Measurements from ENCODE around the gene ITPR2.
"Not testable (repeated sequence)": the region's sequence is repeated elsewhere in the genome, so short reads cannot be mapped to it uniquely, and the experiment has no call there.

Gene ITPR2

DNA sequence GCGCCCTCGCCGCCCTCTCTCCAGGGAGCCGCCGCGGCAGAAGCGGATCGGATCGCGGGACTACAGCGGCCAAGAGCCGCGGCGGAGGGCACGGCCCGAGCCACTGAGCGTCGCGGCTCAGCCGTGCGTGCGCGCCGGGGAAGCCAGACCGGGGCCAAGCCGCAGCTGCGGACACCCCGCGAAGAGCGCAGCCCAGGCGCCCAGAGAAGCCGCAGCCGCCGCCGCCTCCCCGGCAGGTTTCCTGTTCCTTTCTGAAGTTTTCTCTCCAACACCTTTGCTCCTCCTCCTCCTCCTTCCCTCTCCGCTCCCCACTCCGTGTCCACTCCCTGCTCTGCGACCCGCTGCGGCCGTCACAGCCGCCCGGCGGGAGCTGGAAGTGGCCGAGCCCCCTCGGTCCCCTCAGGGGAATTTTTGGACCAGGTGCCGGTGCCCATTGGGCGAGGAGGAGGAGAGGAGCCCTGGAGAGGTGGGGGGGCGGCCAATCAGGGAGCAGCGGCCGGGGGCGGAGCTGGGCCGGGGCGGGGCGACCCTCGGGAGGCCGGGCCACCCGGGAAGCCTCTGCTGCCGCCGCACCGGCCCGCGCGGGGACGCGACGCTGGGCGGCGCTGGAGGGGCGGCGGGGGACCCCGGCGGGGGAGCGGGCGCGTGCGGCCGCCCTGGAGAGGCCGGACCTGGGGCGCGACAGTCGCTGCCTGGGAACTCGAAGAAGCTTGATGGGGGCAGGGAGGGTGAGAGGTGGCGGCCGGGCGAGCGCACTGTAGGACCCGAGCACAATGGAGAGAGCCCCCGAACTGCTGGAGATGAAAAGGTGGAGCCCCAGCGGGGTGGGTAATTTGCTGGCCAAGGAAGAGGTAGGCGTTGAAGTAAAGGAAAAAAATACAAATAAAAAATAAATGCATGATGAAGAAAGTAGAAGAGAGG is at the start of gene ITPR2:
ITPR2 (minus strand) TSS at position 373 of the 921 bp plus-strand sequence. CDS start 413 bp downstream, outside the sequence.
- DNase-seq (ENCODE audit: insufficient read length, low spot score) = peak; percentile 93
- FAIRE-seq = no peak
- peak; percentile 91 for TF ChIP-seq POLR2A (IDR thresholded peaks at IDR 0.05; ENCODE audit: low read depth, low read length)

DNA sequence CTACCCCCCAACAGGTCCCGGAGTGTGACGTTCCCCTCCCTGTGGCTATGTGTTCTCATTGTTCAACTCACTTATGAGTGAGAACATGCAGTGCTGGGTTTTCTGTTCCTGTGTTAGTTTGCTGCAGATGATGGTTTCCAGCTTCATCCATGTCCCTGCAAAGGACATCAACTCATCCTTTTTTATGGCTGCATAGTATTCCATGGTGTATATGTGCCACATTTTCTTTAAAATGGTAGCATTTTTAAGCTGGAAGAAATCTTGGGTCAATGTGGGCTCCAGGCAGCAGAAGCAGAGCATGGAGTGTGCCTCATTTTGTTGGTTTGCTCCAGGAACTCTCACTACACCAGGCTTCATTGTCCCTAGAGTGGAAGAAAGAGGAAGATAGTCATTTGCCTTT is 47.6 kb upstream of the ITPR2 start:
- no peak for DNase-seq (ENCODE audit: insufficient read length, low spot score)
- no peak for TF ChIP-seq POLR2A (IDR thresholded peaks at IDR 0.05; ENCODE audit: low read depth, low read length)
- FAIRE-seq = no peak

DNA sequence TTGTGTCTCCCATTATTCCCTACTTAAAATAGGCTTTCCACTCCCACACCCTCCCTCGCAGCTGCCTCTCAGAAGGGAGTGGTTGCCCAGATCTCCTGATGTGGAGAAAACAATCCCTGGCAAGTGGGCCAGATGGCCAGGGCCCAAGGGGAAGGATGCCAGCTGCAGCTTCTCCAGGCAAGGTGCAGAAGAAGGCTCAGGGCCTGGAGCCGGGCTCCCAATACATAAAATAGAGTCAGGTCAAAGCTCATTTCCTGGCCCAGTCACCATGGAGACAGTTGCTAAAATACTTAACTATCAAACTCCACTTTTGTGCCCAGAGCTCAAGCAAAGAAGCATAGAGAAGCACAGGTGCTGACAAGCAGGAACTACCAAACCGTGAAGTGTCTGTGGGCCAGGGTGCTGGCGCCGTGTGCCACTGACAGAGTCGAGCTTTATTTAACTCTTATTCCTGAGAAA is 45.7 kb upstream of the ITPR2 start:
- TF ChIP-seq POLR2A (IDR thresholded peaks at IDR 0.05; ENCODE audit: low read depth, low read length) = no peak
- FAIRE-seq = no peak
- DNase-seq (ENCODE audit: insufficient read length, low spot score) = no peak

DNA sequence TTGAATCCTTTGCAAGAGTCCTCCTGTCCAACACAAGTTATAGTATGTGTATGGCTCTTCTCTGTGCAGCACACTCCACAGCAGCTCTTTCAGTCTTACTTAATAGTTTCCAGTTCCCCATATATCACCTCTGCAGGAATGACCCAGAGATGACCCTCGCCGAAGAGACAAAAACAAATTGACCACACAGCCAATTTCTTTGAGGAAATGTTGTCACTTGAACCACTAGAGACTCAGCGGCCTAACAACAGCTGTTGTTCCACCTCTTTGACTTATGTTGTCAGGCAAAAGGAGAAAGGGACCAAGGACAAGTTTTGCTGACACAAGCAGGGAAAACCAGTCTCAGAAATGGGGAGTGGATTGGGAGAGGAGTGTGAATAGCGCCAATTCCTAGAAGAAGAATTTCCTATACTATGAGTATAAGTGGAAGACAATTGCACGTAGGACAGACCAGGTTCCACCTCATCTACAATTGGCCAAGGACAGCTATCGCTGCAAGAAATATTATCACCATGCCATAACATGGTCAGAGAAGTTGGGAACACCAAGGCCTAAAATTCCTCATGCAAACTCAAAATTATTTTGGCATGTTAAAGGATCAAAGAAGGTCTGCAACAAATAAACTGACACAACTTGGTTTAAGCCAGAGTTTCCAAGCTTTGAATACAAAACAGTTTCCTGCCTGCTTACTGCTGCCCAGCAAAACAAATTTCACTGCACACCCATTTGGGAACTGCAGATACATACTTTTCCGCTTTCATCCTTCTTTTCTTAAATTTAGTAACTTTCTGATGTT is 41.7 kb upstream of the ITPR2 start:
- FAIRE-seq (no peak), DNase-seq (ENCODE audit: insufficient read length, low spot score) (no peak)
- TF ChIP-seq POLR2A (IDR thresholded peaks at IDR 0.05; ENCODE audit: low read depth, low read length) = no peak

DNA sequence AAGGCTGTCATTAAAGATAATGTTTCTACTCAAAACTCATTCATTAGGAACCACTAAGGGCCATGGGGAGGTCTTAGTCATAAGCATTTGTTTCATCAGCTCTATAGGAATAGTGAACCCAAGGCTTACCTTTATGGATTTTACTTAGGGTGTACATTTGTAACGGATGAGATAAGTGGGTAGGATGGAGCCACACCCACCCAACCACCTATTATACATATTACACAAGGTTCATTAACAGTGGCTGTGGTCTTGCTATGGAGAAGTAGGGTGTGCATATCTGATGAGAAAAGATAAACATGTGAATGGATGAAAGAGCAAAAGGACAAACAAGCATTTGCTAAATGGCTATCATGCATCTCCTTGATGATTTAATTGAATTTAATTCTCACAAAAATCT is 39.6 kb upstream of the ITPR2 start:
- TF ChIP-seq POLR2A (IDR thresholded peaks at IDR 0.05; ENCODE audit: low read depth, low read length) = no peak
- no peak for FAIRE-seq
- no peak for DNase-seq (ENCODE audit: insufficient read length, low spot score)

DNA sequence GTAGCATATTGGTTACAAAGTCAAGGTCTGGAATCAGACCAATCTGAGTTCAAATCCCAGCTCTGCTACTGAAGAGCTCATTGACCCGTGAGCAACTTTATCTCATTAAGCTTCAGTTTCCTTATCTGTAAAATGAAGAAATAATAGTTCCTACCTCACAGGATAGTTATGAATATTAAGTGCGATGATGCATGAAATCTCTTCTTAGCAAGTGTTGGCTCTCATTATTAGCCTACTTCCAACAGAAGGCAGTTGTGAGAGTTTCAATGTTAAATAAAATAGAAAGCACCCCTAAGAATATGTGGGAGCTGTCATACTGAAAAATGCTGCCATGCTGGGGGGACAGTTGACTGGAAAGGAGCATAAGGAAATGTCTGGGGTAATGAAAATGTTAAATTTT is 39.0 kb upstream of the ITPR2 start:
- no peak for TF ChIP-seq POLR2A (IDR thresholded peaks at IDR 0.05; ENCODE audit: low read depth, low read length)
- FAIRE-seq = no peak
- DNase-seq (ENCODE audit: insufficient read length, low spot score) = no peak

DNA sequence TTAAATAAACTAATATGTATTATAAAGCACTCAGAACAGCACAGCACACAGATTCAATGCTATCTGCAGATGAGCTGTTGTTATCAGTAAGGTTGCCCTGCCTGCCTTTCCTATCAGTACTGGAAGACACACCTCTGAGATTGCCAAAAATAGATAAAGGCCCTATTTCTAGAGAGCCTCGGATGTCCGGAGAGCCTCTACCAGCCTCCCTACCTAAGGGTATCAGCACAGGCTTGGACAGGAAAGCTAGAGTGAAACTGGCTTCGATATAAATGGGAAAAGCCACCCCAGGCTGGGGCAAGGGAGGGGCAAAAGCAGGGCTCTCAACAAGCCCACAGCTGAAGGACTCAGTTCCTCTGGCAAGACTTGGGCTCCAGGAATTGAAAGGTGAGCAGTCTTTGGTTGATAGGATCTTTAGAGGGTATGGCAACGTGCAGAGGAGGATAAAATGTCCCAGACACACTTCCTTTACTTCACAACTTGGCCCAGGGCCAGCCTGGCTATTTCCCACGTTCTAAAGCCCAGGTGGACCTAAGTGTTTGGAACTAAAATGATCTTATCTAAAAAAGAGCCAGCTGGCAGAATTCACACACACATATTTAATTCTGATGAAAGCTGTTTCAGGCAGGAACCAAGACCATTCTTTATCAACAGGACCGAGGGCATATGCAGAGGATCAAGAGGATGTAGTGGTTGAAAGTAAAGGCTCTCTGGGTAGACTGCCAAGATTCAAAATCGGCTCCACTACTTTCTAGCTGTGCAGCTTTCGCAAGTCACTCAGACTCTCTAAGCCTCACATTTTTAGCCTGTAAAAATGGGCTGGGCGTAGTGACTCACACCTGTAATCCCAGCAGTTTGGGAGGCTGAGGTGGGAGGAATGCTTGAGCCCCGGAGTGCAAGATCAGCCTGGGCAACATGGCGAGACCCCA is 37.8 kb upstream of the ITPR2 start:
- DNase-seq (ENCODE audit: insufficient read length, low spot score) = peak; percentile 30
- FAIRE-seq = peak; percentile 80
- TF ChIP-seq POLR2A (IDR thresholded peaks at IDR 0.05; ENCODE audit: low read depth, low read length) = no peak

DNA sequence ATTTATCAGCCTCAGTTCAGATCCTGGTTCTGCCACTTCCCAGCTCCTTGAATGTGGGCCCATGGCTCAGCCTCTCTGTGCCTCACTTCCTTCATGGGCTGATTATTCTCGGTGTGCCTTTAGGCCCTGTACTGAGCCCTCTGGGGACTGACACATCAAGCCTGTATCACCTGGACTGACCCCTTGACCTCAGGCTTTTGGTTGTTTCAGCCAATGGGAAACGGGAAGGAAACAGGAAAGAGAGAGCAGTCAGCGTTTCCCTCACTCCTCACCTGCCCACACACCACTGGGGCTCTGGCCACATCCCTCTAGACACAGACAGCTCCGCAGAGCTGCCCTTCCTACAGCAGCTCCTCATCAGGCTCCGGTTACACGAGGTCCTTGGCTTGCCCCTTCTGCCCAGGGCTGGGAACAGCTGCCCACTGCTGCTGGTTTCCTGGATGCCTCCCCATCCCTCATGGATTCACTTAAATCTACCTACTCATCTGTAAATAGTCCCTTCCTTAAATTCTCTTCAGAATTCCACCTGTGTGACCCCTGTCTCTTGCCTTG is 37.0 kb upstream of the ITPR2 start:
- TF ChIP-seq POLR2A (IDR thresholded peaks at IDR 0.05; ENCODE audit: low read depth, low read length) = no peak
- DNase-seq (ENCODE audit: insufficient read length, low spot score) (no peak), FAIRE-seq (no peak)

DNA sequence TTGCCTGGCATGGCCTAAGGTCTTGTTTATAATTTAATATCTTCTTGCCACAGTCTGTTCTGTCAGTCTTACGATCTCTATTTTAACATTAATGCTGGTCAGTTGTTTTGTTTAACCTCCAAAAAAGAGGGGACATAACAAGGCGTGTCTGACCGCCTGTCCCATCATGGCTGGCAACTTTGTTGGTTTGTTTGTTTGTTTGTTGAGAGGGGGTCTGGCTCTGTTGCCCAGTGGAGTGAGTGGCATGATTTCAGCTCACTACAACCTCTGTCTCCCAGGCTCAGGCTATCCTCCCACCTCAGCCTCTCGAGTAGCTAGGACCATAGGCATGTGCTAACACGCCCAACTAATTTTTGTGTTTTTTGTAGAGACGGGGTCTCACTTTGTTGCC is 36.1 kb upstream of the ITPR2 start:
- DNase-seq (ENCODE audit: insufficient read length, low spot score) (no peak), FAIRE-seq (no peak)
- TF ChIP-seq POLR2A (IDR thresholded peaks at IDR 0.05; ENCODE audit: low read depth, low read length) = no peak

DNA sequence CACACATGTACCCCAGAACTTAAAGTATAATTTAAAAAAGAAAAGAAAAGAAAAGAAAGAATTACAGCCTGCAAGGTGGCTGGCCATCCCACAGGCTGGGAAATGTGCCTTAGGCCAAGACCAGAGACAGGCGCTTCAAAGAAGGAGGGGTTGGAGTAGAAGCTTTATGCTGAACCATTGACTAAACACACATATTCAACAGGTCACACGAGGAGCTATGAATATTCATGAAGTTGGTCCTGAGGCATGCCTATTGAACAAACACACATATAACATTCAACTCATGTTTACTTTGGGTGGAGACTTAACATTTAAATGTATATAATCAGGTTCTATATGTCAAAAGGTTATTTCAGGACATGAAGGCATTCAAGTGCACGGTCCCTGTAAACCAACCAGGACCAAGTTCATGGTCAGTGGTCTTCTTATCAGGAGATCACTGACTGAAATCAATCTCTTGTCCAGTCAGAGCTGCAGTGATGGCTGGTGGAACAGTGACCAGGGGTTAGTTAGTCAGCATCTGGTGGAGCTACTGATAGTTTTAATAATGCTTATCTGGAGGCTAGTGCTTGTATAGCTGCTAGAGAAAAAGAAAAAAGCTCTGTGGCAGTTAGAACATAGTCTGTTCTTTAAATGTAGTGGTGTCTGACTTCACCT is 35.6 kb upstream of the ITPR2 start:
- TF ChIP-seq POLR2A (IDR thresholded peaks at IDR 0.05; ENCODE audit: low read depth, low read length) = no peak
- no peak for DNase-seq (ENCODE audit: insufficient read length, low spot score)
- no peak for FAIRE-seq

DNA sequence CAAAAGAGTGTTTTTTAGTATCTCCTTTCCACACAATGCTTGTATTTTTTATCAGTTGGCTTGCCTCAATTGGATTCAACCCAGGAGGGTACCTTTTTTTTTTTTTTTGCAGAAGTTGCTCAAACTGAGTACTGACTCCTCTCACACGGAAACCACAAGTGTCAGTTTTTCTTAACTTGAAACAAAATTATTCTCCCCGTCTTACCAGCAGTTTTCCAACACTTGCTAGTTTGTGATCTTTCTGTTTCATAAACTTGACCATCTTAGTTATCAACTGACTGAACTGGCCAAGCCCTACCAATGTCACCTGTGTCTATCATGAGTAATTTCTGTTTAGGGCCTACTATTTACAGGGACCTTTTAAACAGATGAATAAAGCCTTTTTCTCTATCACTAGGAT is 34.1 kb upstream of the ITPR2 start:
- no peak for DNase-seq (ENCODE audit: insufficient read length, low spot score)
- no peak for FAIRE-seq
- no peak for TF ChIP-seq POLR2A (IDR thresholded peaks at IDR 0.05; ENCODE audit: low read depth, low read length)

DNA sequence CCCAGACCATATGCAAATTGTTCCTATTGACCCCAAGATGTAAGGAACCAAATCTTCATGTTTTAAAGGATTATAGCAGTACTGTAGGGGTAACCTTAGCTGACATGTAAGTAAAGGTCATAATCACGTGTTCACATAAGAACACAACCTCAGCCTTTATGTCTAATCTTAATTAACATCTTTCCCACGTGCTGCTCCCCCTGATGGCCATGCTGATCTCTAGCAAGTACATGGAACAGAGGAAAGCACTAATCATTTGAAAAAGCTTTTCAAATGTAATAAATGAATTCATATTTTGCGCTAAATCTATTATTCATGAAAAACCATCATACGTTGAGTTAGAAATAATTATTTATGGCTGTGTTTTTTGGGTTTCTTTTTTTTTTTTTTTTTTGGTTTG is 30.5 kb upstream of the ITPR2 start:
- TF ChIP-seq POLR2A (IDR thresholded peaks at IDR 0.05; ENCODE audit: low read depth, low read length) = no peak
- DNase-seq (ENCODE audit: insufficient read length, low spot score) (no peak), FAIRE-seq (no peak)

DNA sequence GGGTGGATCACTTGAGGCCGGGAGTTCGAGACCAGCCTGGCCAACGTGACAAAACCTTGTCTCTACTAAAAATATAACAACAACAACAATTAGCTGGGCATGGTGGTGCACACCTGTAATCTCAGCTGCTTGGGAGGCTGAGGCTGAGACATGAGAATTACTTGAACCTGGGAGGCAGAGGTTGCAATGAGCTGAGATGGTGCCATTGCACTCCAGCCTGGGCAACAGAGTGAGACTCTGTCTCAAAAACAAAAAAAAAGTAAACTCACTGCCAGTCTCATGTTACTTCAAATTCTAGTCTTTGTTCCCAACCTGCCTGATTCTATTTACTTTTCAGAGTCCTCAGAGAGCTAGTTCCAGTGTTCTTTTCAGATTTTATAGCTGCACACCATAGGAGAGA is 29.8 kb upstream of the ITPR2 start:
- not testable (repeated sequence) for FAIRE-seq; DNase-seq (ENCODE audit: insufficient read length, low spot score)
